Measurements from ENCODE around the gene TCF23. TPM values are rescaled to one million over a fixed set of nuclear protein-coding genes. Genes with fewer than 3 reads are reported as not detected.

Gene TCF23
- total RNA-seq, 2 donors from 2014 or later: not detected

DNA sequence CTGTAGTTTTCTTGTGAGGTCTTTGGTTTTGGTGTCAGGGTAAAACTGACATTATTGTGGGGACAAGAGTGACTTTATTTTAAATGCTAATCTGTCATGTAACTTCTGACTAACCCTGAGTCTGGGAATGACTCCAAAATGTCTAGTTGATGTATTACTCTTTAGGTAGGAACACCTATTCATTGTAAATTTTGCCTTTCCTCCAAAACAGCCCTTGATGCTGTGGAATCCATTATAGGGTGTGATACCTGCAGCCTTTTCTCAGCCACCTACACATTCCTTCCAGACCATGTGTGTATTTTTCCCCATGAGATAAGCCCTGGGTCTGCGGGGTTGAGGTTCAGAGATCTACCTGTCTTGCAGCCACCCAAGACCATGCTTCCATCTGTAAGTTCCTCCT is 5.5 kb upstream of the TCF23 start:
- H3K9me3 ChIP-seq: no peaks in the 10 kb centered on the region
- no peaks in the 10 kb centered on the region for H3K27me3 ChIP-seq (replicated peaks; ENCODE audit: insufficient read depth)
- H3K27ac ChIP-seq: no peak overlapping the region
- ATAC-seq (ENCODE audit: insufficient number of reproducible peaks, low FRiP score, low read depth) (no peak), DNase-seq (ENCODE audit: low spot score) (no peak)
- TF ChIP-seq, protein P1, sequence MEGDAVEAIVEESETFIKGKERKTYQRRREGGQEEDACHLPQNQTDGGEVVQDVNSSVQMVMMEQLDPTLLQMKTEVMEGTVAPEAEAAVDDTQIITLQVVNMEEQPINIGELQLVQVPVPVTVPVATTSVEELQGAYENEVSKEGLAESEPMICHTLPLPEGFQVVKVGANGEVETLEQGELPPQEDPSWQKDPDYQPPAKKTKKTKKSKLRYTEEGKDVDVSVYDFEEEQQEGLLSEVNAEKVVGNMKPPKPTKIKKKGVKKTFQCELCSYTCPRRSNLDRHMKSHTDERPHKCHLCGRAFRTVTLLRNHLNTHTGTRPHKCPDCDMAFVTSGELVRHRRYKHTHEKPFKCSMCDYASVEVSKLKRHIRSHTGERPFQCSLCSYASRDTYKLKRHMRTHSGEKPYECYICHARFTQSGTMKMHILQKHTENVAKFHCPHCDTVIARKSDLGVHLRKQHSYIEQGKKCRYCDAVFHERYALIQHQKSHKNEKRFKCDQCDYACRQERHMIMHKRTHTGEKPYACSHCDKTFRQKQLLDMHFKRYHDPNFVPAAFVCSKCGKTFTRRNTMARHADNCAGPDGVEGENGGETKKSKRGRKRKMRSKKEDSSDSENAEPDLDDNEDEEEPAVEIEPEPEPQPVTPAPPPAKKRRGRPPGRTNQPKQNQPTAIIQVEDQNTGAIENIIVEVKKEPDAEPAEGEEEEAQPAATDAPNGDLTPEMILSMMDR (IDR thresholded peaks at IDR 0.05): no peak
- no peaks in the 10 kb centered on the region for H3K36me3 ChIP-seq
- no peaks in the 10 kb centered on the region for H3K4me1 ChIP-seq (ENCODE audit: control insufficient read depth in 1 of 2, low read depth in 2 of 2)
- no peak overlapping the region for H3K4me3 ChIP-seq

- TF ChIP-seq, protein P1 (IDR thresholded peaks at IDR 0.05): no peak
- DNase-seq (ENCODE audit: low spot score) (no peak), ATAC-seq (ENCODE audit: insufficient number of reproducible peaks, low FRiP score, low read depth) (no peak)
- Histone ChIP-seq H3K27ac (no peak overlapping the region), H3K4me1 (ENCODE audit: control insufficient read depth in 1 of 2, low read depth in 2 of 2) (no peaks in the 10 kb centered on the region), H3K4me3 (no peak overlapping the region), H3K36me3 (no peaks in the 10 kb centered on the region), H3K27me3 (replicated peaks; ENCODE audit: insufficient read depth) (no peaks in the 10 kb centered on the region), H3K9me3 (no peaks in the 10 kb centered on the region)
Measured at GRCh38 chr2:27145682-27146081, 3.1 kb upstream of the TCF23 start.

- TF ChIP-seq, protein P1 (IDR thresholded peaks at IDR 0.05): no peak
- Histone ChIP-seq H3K27me3 (replicated peaks; ENCODE audit: insufficient read depth) (no peaks in the 10 kb centered on the region), H3K27ac (no peak overlapping the region), H3K36me3 (no peaks in the 10 kb centered on the region), H3K4me3 (no peak overlapping the region), H3K4me1 (ENCODE audit: control insufficient read depth in 1 of 2, low read depth in 2 of 2) (no peaks in the 10 kb centered on the region), H3K9me3 (no peaks in the 10 kb centered on the region)
- ATAC-seq (ENCODE audit: insufficient number of reproducible peaks, low FRiP score, low read depth) (no peak), DNase-seq (ENCODE audit: low spot score) (no peak)
Measured at GRCh38 chr2:27147935-27148334, 869 bp upstream of the TCF23 start.

- ATAC-seq (ENCODE audit: insufficient number of reproducible peaks, low FRiP score, low read depth) (no peak), DNase-seq (ENCODE audit: low spot score) (no peak)
- no peaks in the 10 kb centered on the region for H3K4me1 ChIP-seq (ENCODE audit: control insufficient read depth in 1 of 2, low read depth in 2 of 2)
- H3K27me3 ChIP-seq (replicated peaks; ENCODE audit: insufficient read depth): no peaks in the 10 kb centered on the region
- H3K4me3 ChIP-seq: no peak overlapping the region
- no peaks in the 10 kb centered on the region for H3K9me3 ChIP-seq
- no peaks in the 10 kb centered on the region for H3K36me3 ChIP-seq
- TF ChIP-seq, protein P1 (IDR thresholded peaks at IDR 0.05): no peak
- H3K27ac ChIP-seq: no peak overlapping the region
Measured at GRCh38 chr2:27149570-27150405, 984 bp downstream of the TCF23 start.

- DNase-seq (ENCODE audit: low spot score): no peak
- no peak overlapping the region for H3K4me3 ChIP-seq
- H3K36me3 ChIP-seq: no peaks in the 10 kb centered on the region
- TF ChIP-seq, protein P1 (IDR thresholded peaks at IDR 0.05): no peak
- H3K9me3 ChIP-seq: no peaks in the 10 kb centered on the region
- H3K27me3 ChIP-seq (replicated peaks; ENCODE audit: insufficient read depth): no peaks in the 10 kb centered on the region
- H3K27ac ChIP-seq: no peak overlapping the region
- no peak for ATAC-seq (ENCODE audit: insufficient number of reproducible peaks, low FRiP score, low read depth)
- H3K4me1 ChIP-seq (ENCODE audit: control insufficient read depth in 1 of 2, low read depth in 2 of 2): no peaks in the 10 kb centered on the region
Measured at GRCh38 chr2:27150639-27151230, 1.9 kb downstream of the TCF23 start.

All from thoracic aorta (tissue), 2 donors.